SKM-1 (cell line): ENCODE results near the gene SLC39A12.

Experiments
- DNase-seq: peaks from one replicate; lab custom pipeline; 2025; ENCODE audit not compliant: unreplicated experiment; lab: John Stamatoyannopoulos, UW

Gene SLC39A12

GRCh38 chr10:18044976-18045720 is 93.4 kb downstream of the SLC39A12 start:
- no peak for DNase-seq

- DNase-seq: no peak
Observed at GRCh38 chr10:18056583-18056982, 104.9 kb downstream of the SLC39A12 start.

- DNase-seq: no peak
Observed at GRCh38 chr10:18059826-18060559, 108.3 kb downstream of the SLC39A12 start.

GRCh38 chr10:18066947-18067346 is 115.2 kb downstream of the SLC39A12 start:
- DNase-seq: no peak

- DNase-seq: no peak
Observed at GRCh38 chr10:18068401-18068800, 116.7 kb downstream of the SLC39A12 start.

GRCh38 chr10:18071591-18071990 is 119.9 kb downstream of the SLC39A12 start:
- DNase-seq: no peak

GRCh38 chr10:18073314-18073713 is 121.6 kb downstream of the SLC39A12 start:
- no peak for DNase-seq

GRCh38 chr10:18075881-18076280 is 124.2 kb downstream of the SLC39A12 start:
- no peak for DNase-seq

GRCh38 chr10:18079665-18080295 is 128.1 kb downstream of the SLC39A12 start:
- DNase-seq: no peak

GRCh38 chr10:18082381-18082780 is 130.7 kb downstream of the SLC39A12 start:
- DNase-seq: no peak

- DNase-seq: no peak
Observed at GRCh38 chr10:18085855-18086254, 134.1 kb downstream of the SLC39A12 start.

- DNase-seq: no peak
Observed at GRCh38 chr10:18086746-18087145, 135.0 kb downstream of the SLC39A12 start.

- DNase-seq: no peak
Observed at GRCh38 chr10:18087355-18087754, 135.6 kb downstream of the SLC39A12 start.
